SU-DHL-6 (cell line): Measurements from ENCODE around the gene CDK5R1.
A peak's percentile ranks its signal among the peaks of the same experiment; 100 is the strongest.

ENCODE experiments used
- H2AFZ ChIP-seq: fragments of 200-600 bp; sonication (generic); 2 replicates; pipeline ENCODE4 v1.6.1; 2014; ENCODE audit warnings: low read depth, mild to moderate bottlenecking, moderate library complexity, mixed read lengths, antibody characterized with exemption, low read length; ENCODE audit not compliant: severe bottlenecking
- H3F3A ChIP-seq: fragments of 200-600 bp; shearing (Covaris generic); 2 replicates; pipeline ENCODE4 v1.6.0; 2016; ENCODE audit warnings: antibody characterized with exemption, mild to moderate bottlenecking; ENCODE audit not compliant: insufficient read depth
- H3K27ac ChIP-seq: fragments of 200-600 bp; sonication (generic); 2 replicates; pipeline ENCODE4 v1.5.1; 2016; ENCODE audit warnings: low read depth, mild to moderate bottlenecking, low read length, moderate library complexity, mixed read lengths
- H3K27me3 ChIP-seq: fragments of 200-600 bp; sonication (generic), shearing (Covaris generic); 2 replicates; pipeline ENCODE4 v1.6.0; 2014; ENCODE audit warnings: mild to moderate bottlenecking, low read length
- H3K36me3 ChIP-seq: fragments of 200-600 bp; sonication (generic); 2 replicates; pipeline ENCODE4 v1.6.1; 2014; ENCODE audit warnings: mild to moderate bottlenecking, low read length, mixed read lengths
- H3K4me2 ChIP-seq: fragments of 300-600, 200-600 bp; shearing (Covaris generic), sonication (generic); 2 replicates; pipeline ENCODE4 v1.6.0; 2014; ENCODE audit warnings: low read length, low read depth, mild to moderate bottlenecking; ENCODE audit not compliant: poor library complexity, severe bottlenecking
- H3K4me3 ChIP-seq: fragments of 200-600 bp; sonication (generic); 2 replicates; pipeline ENCODE4 v1.5.1; 2014; ENCODE audit warnings: antibody characterized with exemption, low read length, mild to moderate bottlenecking, mixed read lengths; ENCODE audit not compliant: insufficient read depth, poor library complexity, severe bottlenecking
- H3K79me2 ChIP-seq: fragments of 200-600 bp; sonication (generic); 2 replicates; pipeline ENCODE4 v1.6.1; 2014; ENCODE audit warnings: mild to moderate bottlenecking, low read length, moderate library complexity; ENCODE audit not compliant: insufficient read depth
- H3K9ac ChIP-seq: fragments of 200-600 bp; sonication (generic); 2 replicates; pipeline ENCODE4 v1.7.0; 2014; ENCODE audit warnings: mild to moderate bottlenecking, low read length
- H3K9me2 ChIP-seq: fragments of 200-600 bp; sonication (generic); replicated peaks from 2 replicates; pipeline ENCODE4 v1.6.1; 2014; ENCODE audit warnings: low read length; ENCODE audit not compliant: insufficient read depth
- H3K9me3 ChIP-seq: fragments of 200-600 bp; sonication (generic); 2 replicates; pipeline ENCODE4 v1.6.1; 2014; ENCODE audit warnings: low read length, mixed read lengths; ENCODE audit not compliant: insufficient read depth
- H4K20me1 ChIP-seq: fragments of 200-600 bp; sonication (generic); 2 replicates; pipeline ENCODE4 v1.6.1; 2014; ENCODE audit warnings: low read depth, mild to moderate bottlenecking, antibody characterized with exemption, low read length, moderate library complexity, mixed read lengths
- EZH2phosphoT487 ChIP-seq: fragments of 200-600 bp; sonication (generic), shearing (Covaris generic); conservative IDR thresholded peaks from 2 replicates; pipeline ENCODE4 v1.6.1; 2018; ENCODE audit warnings: mild to moderate bottlenecking, antibody characterized with exemption, low read length, moderate library complexity, mixed read lengths
- TF ChIP-seq, protein P1 (sequence below): fragments of 200-600 bp; sonication (generic); IDR thresholded peaks from one replicate; pipeline ENCODE4 v1.5.1; 2017; ENCODE audit warnings: antibody characterized with exemption, mild to moderate bottlenecking, low read length, moderate library complexity; ENCODE audit not compliant: insufficient read depth, poor library complexity, severe bottlenecking

Gene CDK5R1

GRCh38 chr17:32503251-32504165 is 16.7 kb downstream of the CDK5R1 start:
- Histone ChIP-seq H3K36me3 (no peaks in the 10 kb centered on the region), H3K9me3 (no peaks in the 10 kb centered on the region), H3K27ac (peak overlapping the region; percentile 29), H3K27me3 (no peaks in the 10 kb centered on the region), H3K9ac (0 out of 2 replicates have a peak overlapping the region, but pooled peaks have one; percentile 10), H3K4me2 (peak overlapping the region; percentile 12), H2AFZ (peak overlapping the region; percentile 49), H3K9me2 (no peaks in the 10 kb centered on the region), H3K79me2 (no peaks in the 10 kb centered on the region), H3F3A (no peaks in the 10 kb centered on the region), H4K20me1 (no peaks in the 10 kb centered on the region), H3K4me3 (no peak overlapping the region)
- TF ChIP-seq, protein P1, sequence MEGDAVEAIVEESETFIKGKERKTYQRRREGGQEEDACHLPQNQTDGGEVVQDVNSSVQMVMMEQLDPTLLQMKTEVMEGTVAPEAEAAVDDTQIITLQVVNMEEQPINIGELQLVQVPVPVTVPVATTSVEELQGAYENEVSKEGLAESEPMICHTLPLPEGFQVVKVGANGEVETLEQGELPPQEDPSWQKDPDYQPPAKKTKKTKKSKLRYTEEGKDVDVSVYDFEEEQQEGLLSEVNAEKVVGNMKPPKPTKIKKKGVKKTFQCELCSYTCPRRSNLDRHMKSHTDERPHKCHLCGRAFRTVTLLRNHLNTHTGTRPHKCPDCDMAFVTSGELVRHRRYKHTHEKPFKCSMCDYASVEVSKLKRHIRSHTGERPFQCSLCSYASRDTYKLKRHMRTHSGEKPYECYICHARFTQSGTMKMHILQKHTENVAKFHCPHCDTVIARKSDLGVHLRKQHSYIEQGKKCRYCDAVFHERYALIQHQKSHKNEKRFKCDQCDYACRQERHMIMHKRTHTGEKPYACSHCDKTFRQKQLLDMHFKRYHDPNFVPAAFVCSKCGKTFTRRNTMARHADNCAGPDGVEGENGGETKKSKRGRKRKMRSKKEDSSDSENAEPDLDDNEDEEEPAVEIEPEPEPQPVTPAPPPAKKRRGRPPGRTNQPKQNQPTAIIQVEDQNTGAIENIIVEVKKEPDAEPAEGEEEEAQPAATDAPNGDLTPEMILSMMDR = no peak
- no peak for TF ChIP-seq EZH2phosphoT487

DNA sequence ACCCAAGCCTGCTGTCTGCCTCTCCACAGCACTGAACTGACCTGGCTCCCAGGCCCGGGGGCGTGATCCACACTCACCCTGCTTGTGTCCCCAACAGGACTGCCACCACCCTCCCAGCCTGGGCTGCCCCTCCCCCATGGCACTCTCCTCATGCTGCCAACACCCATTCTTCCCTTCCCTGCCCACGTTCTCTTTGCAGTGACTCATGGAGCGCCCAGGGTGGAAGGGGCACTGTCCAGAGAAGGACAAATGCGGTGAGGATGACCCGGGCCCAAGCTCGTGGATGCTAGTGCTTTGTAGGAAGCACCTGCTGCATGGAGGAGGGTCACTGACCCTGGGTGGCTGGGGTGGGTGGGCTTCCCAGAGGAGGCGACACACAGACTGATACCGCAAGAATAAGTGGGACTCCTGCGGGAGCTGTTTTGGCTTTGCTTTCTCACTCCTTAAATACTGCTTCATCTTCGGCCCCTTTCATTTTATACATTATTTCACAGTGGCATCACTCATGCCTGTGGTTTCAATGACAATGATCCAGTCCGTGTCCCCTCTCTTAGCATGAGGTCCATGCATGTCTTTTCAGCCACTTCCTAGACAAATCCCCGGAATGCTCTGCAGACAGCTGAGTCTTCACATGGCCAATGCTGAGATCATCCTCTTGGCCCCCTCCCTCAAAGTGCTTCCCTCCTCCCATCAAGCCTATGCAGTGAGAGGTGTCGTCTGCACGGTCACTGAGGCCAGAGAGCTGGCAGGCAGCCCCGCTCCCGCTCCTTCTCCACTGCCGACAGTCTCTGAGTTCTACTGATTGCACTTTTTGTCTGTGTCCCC is 17.6 kb downstream of the CDK5R1 start:
- Histone ChIP-seq H3F3A (no peaks in the 10 kb centered on the region), H3K9me3 (no peaks in the 10 kb centered on the region), H4K20me1 (no peaks in the 10 kb centered on the region), H3K9me2 (no peaks in the 10 kb centered on the region), H3K9ac (0 out of 2 replicates have a peak overlapping the region, but pooled peaks have one; percentile 10), H3K36me3 (no peaks in the 10 kb centered on the region), H3K4me3 (no peak overlapping the region), H3K79me2 (no peaks in the 10 kb centered on the region), H3K27me3 (no peaks in the 10 kb centered on the region), H3K4me2 (peak overlapping the region; percentile 12), H2AFZ (peak overlapping the region; percentile 49), H3K27ac (peak overlapping the region; percentile 29)
- TF ChIP-seq EZH2phosphoT487 = no peak
- TF ChIP-seq, protein P1 = no peak

DNA sequence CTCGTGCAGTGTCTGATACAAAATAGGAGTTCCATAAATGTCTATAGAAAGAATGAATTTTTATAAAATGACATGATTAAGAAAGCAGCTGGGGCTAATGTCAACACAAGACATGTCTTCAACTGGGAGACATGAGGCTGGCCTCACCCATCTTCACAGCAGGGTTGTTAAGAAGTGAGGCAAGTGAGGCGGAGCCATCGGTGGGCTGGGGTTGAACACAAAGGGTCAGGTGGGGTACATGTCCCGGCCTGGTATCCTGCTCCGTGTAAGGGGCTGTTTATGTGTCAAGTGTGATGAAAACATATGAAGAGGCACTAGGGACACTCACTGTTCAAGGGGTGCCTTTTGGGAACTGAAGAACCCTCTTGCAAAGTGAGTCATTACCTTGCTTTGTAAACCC is 22.1 kb downstream of the CDK5R1 start:
- Histone ChIP-seq H3K4me2 (no peak overlapping the region), H3K9ac (no peak overlapping the region), H3K27ac (no peak overlapping the region), H3K79me2 (no peaks in the 10 kb centered on the region), H3K4me3 (no peak overlapping the region), H2AFZ (no peak overlapping the region), H3F3A (no peaks in the 10 kb centered on the region), H3K9me3 (no peaks in the 10 kb centered on the region), H3K36me3 (no peaks in the 10 kb centered on the region), H4K20me1 (no peaks in the 10 kb centered on the region), H3K9me2 (no peaks in the 10 kb centered on the region), H3K27me3 (no peaks in the 10 kb centered on the region)
- TF ChIP-seq EZH2phosphoT487 = no peak
- TF ChIP-seq, protein P1 = no peak
